Activated CD4-positive, alpha-beta T cell treated with anti-CD3 and anti-CD28 coated beads for 48 hours (primary cell): Measurements from ENCODE around the gene RAB13.
"Not testable (repeated sequence)": the region's sequence is repeated elsewhere in the genome, so short reads cannot be mapped to it uniquely, and the experiment has no call there.

Experiments
- DNase-seq: peaks from one replicate; pipeline ENCODE4 v3.0.0-alpha.2; 2020

The RAB13 gene

DNA sequence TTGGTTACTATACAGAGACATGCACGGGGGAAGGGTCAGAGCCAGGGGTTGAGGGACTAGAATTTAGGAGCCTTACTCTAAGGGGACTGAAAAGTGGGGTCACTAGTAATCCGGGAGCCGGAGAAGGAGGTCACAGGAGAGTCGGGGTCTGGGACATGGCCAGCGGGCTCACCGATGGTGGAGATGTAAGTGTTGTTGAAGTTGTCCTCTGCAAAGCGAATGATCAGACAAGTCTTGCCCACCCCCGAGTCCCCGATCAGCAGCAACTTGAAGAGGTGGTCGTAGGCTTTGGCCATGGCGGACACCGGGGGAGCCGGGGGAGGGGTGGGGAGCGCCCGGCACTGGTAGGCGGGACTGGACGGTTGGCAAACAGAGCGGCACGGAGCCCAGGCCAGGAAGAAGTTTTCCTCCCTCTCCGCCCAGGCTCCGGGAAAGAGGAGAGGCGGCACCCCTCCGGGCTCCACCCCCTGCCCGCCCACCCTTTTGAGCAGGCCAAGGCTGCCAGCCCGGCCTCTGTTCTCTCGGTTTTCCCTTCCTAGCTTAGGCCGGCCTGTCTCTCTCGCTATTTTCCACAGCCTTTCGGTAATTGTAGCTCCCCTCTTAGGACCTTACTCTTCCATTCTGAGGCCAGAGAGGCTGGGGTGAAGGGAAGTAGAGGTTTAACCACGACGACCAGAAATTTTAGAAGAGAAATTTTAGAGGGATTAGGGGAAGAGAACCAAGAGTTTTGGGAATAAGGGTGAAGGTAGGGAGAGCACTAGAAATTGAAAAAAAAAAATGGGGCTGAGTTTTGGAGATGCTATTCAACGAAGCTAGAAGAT lies at the start of gene RAB13:
TSS of gene RAB13 (minus strand) at position 399 of the 821 bp plus-strand sequence. CDS start at position 296, 103 bp downstream.
- DNase-seq, result no peak

DNA sequence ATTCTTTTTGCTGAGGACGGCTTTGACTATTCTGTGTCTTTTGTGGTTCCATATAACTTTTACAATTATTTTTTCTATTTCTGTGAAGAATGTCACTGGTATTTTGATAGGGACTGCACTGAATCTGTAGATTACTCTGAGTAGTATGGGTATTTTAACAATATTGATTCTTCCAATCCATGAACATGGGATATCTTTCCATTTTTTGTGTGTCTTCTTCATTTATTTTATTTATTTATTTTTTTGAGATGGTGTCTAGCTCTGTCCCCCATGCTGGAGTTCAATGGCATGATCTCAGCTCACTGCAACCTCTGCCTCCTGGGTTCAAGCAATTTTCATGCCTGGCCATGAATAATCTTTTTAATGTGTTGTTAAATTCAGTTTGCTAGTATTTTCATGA lies 47.6 kb upstream of the RAB13 start:
- DNase-seq, result not testable (repeated sequence)

DNA sequence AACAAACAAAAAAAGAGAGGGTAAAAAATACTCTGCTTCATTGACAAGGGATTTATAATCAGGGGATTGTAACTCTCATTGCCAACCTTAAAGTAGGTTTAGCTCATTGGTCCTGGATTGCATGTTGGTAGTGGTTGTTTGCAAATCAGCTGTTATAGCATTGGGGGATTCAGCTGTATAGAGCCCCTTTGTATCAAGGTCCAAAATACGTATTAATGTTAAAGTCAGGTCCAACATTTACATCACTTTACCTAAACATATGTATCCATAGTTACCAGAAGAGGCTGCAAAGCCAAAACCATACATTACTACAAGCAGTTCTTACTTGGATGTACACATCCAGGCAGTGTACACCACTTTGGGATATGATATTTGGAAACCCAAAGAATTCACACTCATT lies 33.8 kb upstream of the RAB13 start:
- DNase-seq, result no peak

DNA sequence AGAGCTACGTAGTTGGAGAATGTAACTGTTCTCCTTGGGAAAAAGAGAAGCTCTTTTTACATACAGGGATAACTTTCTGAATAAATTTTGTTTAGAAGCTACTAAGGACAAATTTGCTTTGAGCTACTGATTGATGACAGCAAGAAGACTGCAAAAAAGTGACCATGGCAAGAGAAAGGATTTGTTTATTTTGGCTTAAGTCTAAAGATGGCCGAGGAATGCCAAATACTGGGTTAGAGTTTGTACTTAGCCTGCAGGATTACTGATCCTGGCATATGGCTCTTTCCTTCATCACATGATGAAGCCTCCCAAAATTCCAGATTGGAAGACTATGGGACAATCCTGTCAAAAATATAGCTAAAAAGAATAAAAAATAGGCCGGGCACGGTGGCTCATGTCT lies 33.1 kb upstream of the RAB13 start:
- no peak for DNase-seq

DNA sequence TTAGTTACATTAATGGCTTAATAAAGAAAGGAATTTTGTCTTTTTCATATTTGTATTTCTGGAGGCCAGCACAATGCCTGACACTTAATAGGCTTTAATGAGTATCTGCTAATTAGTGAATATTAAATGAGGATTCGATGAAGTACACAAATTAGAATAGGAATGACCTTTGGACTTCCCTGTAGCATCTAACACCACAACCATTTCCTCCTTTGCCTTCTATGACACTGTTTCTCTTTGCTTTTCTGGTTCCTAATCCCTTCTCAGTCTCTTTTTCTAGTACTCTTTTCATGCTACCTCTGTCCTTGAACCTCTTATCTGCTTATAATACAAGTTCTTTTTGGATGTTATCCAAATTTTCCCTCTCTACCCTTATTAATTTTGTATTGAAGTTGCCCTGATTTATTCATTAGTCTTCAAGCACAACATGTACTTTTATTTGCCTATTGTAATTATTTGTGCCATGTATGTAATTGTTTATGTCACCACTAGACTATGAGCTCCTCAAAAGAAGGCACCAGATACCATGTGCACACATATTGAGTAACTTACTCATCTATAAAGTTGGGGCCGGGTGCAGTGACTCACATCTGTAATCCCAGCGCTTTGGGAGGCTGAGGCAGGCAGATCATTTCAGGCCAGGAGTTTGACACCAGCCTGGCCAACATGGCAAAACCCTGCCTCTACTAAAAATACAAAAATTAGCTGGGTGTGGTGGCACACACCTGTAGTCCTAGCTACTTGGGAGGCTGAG lies 28.2 kb upstream of the RAB13 start:
- DNase-seq, result no peak

DNA sequence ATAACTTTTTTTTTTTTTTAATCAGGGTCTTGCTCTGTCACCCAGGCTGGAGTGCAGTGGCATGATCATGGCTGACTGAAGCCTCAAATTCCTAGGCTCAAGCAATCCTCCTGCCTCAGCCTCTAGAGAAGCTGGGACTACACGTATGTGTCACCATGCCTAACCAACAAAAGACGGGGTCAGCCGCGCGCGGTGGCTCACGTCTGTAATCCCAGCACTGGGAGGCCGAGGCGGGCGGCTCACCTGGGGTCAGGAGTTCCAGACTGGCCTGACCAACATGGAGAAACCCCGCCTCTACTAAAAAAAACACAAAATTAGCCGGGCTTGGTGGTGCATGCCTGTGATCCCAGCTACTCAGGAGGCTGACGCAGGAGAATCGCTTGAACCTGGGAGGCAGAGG lies 26.4 kb upstream of the RAB13 start:
- DNase-seq, result not testable (repeated sequence)

DNA sequence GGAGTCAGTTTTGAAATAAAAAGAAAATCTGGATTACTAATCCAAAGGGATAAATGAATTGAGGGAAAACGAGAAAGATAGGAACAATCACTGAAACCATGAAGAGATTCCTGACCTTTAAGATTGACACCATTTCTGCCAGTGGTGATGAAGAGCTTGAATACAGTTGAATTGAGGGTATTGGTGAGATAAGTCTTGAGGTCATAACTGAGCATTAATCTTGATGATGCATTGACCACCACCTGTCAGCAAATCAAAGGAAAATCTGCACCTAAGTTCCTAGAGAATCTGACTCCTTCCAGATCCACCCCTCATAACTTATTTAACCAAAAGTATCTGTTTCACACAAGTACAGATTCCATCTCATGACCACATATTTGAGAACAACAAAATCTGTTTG lies 26.0 kb upstream of the RAB13 start:
- no peak for DNase-seq

DNA sequence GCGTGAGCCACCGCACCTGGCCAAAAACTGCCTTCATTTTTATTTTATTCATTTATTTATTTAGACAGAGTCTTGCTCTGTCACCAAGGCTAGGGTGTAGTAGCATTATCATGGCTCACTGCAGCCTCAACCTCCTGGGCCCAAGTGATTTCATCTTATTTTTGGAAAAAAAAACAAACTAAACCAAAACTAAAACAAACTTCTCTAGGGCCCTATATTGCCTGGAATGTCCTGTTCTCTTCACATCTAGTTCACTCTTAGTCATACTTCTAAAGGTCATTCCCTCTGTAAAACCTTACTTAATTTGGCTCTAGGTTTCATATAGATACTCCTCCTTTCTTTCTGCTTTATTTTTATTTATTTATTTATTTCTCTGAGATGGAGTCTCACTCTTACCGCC lies 20.0 kb upstream of the RAB13 start:
- no peak for DNase-seq

DNA sequence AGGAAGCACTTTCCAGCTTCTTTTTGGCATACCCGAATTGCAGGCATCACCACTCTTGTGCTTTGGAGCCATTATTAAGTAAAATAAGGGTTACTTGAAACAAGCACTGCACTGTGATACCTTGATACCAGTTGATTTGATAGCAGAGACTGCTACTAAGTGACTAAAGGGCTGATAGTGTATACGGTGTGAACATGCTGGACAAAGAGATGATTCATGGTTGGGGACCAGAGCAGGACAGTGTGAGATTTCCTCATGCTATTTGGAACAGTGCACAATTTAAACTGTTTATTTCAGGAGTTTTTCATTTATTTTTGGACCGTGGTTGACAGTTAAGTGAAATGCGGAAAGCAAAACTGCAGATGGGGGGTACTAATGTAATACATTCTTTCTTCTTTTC lies 14.3 kb upstream of the RAB13 start:
- DNase-seq, result no peak

DNA sequence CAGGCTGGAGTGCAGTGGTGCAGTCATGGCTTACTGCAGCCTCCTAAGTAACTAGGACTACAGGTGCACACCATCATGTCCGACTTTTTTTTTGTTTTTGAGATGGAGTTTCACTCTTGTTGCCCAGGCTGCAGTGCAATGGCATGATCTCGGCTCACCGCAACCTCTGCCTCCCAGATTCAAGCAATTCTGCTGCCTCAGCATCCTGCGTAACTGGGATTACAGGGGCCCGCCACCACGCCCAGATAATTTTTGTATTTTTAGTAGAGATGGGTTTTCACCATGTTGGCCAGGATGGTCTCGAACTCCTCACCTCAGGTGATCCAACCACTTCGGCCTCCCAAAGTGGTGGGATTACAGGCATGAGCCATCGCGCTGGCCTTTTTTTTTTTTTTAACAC lies 10.7 kb upstream of the RAB13 start:
- DNase-seq, result not testable (repeated sequence)

DNA sequence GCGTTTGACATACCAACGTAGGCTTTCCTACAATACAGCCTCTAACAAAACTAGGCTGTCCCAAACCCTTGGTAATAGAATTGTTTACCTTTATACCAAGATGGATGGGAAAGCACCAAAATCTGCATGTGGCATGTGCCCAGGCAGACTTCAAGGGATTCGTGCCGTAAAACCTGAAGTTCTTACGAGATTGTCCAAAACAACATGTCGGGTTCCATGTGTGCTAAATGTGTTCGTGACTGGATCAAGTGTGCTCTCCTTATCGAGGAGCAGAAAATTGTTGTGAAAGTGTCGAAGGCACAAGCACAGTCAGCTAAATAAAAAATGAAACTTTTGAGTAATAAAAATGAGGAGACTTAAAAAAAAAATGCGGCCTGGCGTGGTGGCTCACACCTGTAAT lies 9.5 kb upstream of the RAB13 start:
- no peak for DNase-seq

DNA sequence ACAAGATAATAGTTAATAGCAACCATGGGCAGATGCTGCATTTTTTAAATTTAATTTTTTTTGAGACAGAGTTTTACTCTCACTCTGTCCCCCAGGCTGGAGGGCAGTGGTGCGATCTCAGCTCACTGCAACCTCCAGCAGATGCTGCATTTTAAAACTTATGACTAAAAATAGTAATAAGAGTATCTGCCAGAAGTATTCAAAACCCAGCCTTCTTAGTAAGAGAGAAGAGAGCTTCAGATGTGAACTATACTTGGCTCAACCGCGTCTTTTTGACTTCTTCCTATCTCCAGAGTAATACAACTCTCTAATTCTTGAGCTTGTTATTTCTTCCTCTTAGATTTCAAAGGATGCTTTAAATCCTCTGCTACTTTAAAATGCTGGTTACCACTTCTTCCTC lies 9.1 kb upstream of the RAB13 start:
- DNase-seq, result no peak

DNA sequence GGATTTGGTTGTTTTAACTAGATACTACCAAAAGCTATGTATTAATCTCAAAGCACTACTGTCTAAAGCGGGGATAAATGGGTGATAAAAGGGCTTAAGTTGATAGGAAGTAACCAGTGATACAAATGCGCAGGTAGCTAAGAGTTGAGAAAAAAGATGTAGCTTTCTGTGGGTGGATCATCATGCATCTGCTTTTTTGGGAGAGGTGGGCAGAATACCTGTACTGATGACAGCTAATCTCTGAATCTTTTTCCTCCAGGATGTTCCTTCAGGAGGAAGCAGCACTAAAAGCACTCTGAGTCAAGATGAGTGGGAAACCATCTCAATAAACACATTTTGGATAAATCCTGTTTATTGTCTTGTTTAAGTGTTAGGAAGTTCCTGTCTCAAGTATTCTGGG lies 5.7 kb upstream of the RAB13 start:
- no peak for DNase-seq

DNA sequence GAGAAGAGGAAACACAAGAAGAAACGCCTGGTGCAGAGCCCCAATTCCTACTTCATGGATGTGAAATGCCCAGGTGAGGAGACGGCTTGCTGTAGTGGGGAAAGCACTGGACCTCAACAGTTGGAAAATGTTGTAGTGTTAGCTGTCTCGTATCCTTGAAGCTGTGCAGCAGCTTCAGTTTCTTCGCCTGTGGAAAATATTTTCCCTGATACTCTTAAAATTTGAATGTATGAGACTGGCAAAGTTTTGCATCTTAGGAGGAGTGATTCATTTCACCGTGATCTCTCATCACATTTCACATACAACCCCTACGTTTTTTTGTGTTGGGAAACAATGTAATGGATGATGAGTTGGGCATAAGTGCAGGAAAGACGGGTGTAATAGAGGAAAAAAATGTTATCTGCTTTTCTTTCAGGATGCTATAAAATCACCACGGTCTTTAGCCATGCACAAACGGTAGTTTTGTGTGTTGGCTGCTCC lies 5.1 kb upstream of the RAB13 start:
- DNase-seq, result no peak

DNA sequence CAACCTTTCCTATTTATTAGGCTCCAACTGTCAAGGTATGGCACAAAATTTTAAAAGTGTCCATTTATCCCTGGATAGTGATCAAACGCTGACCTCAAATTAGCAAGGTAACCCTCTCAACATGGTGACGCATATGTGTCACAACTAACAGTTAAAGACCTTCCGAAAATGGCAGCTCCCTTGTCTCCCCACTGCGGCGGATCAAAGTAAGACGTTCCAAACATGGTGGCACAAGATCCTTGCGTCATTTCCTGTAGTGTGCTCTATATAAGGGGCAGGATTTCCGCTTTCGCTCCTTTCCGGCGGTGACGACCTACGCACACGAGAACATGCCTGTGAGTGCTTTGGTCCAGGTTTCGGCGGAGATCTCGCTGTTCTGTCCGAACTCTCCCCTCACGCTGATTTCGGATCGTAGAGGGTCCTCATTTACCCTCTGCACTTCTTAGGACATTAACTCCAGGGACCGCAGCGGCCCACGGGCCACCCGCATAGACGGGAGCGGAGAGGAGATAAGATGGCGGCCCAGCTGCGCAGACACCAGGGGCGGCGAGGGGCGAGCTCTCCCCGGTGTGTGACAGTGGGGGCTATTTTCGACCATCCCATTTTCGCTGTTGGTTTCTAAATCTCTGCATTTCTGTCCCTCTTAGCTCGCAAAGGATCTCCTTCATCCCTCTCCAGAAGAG lies 4.5 kb upstream of the RAB13 start, which contains the start of gene RPS27:
TSS of gene RPS27 (plus strand) at position 295 of the 683 bp plus-strand sequence. CDS start at position 330, 35 bp downstream.
- peak; percentile 90 for DNase-seq

DNA sequence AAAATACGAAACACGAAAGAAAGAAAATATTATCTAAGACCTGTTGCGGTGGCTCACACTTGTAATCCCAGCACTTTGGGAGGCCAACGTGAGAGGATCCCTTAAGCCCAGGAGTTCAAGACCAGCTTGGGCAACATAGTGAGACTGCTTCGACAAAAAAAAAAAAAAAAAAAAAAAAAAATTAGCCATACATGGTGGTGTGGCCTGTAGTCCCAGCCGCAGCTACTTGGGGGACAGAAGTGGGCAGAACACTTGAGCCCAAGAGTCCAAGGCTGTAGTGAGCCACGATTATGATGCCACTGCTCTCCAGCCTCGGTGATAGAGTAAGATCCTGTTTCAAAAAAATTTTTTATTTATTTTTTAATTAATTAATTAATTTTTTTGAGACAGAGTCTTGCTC lies 1.5 kb upstream of the RAB13 start:
- no peak for DNase-seq

DNA sequence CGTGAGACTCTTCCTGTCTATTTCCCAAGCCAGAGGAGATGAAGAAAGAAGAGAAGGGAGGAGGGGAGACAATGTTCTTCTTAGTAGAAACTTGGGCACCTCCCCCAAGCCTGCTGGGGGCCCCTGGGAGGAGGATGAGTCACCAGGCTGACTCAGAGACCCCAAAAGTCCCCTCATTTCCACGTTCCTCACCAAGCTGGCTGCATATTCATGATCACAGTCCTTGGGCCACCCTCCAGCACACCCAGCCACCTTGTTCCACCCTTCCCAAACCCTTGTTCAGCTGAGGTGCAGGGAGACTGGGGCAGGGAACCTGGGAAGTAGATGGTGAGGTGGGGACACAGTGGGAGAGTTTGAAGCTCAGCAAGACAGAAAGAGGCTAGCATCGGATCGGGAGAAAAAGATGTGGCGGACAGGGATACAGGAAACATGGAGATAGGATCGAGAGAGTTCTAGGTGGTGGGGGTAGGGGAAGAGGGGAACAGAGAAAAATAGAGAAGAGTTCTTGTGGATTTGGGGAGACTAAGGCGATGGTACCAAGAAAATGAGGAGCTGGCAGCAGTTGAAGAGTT lies 712 bp downstream of the RAB13 start:
- peak; percentile 64 for DNase-seq

DNA sequence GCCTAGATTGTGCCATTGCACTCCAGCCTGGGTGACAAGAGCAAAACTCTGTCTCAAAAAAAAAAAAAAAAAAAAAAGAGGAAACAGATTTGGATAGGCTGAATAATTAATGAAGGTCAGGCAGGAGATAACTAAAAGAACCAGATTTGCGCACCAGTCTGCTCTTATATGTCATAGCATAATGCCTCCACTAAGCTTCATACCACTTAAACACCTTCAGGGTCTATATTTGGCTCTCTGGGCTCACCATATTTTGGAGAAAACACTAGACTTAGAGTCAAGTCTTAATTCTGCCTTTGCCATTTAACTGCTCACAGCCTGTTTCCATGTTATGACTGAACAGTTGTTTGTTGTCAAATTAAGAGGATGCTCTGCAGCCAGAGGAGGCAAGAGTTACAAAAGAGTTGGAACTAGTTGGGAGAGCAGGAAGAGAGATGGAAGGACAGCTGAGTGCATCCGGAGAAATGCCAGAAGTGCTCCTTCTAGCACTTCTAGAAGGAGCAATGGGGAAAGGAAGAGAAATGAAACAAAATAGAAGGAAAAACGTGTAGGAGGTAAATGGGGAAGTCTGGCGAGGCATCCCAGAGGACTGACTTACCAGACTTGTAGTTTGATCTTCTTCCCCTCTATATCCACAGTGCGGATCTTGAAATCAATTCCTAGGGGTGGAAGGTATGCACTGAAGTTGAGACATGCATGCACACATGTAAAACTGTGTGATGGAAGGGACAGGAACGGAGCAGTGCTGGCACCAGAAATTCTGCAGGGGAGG lies 1.8 kb downstream of the RAB13 start:
- DNase-seq, result no peak

DNA sequence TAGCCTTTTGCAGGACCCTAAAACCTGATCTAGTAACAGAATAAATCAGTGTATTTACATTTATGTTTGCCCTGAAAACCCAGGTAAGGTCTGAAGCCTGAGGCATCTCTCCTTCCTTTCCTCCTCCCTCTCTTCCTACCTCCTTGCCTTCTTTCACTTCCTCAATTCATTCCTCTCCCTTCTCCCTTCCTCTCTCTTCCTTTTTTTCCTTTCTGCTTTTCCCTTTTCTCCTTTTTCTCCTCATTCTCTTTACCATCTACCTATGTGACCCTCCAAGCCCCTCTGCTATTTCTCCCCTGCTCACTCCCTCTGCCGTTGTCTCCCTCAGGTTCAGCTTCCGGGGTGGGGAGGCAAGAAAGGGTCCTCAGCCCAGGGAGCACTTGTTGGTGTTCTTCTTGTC lies 4.4 kb downstream of the RAB13 start:
- DNase-seq, result not testable (repeated sequence)

DNA sequence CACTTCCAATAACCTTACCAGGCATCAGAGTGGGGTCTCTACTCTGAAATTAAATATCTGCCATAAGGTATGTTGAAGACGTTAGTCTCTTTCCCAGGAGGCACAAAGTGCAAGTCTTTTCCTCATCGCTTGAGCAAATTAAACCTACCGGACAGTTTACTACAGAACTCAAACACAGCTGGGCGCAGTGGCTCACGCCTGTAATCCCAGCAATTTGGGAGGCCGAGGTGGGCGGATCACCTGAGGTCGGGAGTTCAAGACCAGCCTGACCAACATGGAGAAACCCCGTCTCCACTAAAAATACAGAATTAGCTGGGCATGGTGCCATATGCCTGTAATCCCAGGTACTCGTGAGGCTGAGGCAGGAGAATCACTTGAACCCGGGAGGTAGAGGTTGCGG lies 7.0 kb downstream of the RAB13 start:
- DNase-seq, result not testable (repeated sequence)

DNA sequence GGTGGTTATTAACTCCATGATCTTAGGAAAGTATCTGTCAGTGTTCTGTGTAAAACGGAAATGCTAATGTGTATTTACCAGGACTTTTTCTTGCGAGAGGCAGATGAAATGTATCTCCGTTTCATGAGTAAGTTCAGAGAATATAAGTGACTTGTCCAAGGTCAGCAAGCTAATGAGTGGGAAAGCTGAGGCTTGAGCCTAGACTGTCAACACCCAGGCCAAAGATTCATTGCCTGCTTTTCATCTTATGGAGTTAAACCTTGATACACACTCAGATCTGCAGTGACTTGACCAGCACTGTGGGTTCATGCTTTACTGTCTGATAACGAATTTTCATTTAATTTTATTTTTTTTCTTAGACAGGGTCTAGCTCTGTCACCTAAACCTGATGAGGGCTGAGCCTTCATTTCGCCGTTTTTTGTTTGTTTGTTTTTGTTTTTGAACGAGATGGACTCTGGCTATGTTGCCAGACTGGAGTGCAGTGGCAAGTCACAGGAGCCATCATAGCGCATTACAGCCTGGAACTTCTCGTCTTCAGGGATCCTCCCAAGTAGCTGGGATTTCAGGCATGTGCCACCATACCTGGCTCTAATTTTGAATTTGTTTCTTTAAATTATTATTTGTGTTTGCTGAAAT lies 7.7 kb downstream of the RAB13 start:
- no peak for DNase-seq
